Gastrocnemius medialis (tissue), 4 donors: ENCODE results near the gene AHCTF1.

Experiments
- POLR2A ChIP-seq, 2 donors: fragments of 450-650 bp; IDR thresholded peaks; one replicate each; pipeline ENCODE4 v1.6.1; 2017; ENCODE audit warnings: antibody characterized with exemption in 2 of 2, mild to moderate bottlenecking in 2 of 2, moderate library complexity in 2 of 2
- TF ChIP-seq, protein P1 (sequence below), 5 experiments: fragments of 450-650 bp in 3 of 5; fragments of 200-600 bp in 2 of 5; sonication (generic) in 2 of 5; IDR thresholded peaks in 4 of 5; conservative IDR thresholded peaks in 1 of 5; 1 replicate in 4 of 5; 2 replicates in 1 of 5; pipeline ENCODE4 v1.5.1; 2016 to 2019; ENCODE audit warnings: antibody characterized with exemption in 5 of 5, mild to moderate bottlenecking in 3 of 5, moderate library complexity in 3 of 5

DNA sequence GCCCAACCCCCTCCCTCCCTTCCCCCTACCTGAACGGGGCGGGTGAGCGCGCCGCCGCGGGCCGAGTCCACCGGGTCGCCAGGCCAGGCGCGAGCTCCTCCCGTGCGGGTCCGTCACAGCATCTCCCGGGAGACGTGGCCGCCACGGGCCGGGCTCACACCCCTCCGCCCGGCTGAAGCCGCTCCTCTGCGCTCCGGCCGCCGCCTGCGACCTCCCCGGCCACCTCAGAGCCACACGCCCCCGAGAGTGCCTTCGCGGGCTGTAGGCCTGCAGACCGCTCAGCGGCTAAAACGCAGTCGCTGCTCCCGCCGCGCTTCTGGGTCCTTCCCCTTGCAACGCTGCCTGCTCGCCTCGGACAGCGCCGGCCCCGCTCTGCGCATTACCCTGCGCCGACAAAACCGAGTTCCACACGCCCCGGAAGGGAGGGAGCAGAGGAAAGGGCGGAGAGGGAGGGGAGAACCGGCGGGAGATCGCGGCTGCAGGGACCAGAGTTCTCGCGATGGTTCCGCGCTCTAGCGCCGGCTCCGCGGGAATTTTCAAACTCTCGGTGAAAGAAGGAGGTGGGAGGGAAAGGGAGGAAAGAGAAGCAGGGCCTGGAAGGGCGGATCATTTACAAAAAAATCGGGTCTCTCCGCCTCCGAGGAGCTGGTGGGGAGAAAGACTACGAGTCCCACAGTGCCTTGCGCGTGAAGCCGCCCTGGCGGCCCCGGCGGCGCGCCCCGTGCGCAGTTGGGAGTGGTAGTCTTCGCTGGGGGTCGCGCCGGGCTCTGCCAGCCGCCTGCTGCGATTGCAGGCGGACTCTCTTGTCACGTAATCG lies at the start of gene AHCTF1:
- TF ChIP-seq, protein P1, sequence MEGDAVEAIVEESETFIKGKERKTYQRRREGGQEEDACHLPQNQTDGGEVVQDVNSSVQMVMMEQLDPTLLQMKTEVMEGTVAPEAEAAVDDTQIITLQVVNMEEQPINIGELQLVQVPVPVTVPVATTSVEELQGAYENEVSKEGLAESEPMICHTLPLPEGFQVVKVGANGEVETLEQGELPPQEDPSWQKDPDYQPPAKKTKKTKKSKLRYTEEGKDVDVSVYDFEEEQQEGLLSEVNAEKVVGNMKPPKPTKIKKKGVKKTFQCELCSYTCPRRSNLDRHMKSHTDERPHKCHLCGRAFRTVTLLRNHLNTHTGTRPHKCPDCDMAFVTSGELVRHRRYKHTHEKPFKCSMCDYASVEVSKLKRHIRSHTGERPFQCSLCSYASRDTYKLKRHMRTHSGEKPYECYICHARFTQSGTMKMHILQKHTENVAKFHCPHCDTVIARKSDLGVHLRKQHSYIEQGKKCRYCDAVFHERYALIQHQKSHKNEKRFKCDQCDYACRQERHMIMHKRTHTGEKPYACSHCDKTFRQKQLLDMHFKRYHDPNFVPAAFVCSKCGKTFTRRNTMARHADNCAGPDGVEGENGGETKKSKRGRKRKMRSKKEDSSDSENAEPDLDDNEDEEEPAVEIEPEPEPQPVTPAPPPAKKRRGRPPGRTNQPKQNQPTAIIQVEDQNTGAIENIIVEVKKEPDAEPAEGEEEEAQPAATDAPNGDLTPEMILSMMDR (IDR thresholded peaks at IDR 0.05 in 4 of 5, conservative IDR thresholded peaks at IDR 0.05 in 1 of 5), result peak in 1 of 5 experiments; percentile 10
- peak; percentile 95 to 96 for TF ChIP-seq POLR2A (IDR thresholded peaks at IDR 0.05)
